GM12878 (cell line): ENCODE measurements around the gene EDN2.

Source experiments
- CTCF ChIP-seq, 3 experiments: IDR thresholded peaks in 2 of 3; conservative IDR thresholded peaks in 1 of 3; 2 replicates each; pipeline ENCODE4 v1.5.1; 2011; ENCODE audit warnings: low read depth in 3 of 3, low read length in 3 of 3, mild to moderate bottlenecking in 3 of 3, control low read depth in 2 of 3, moderate library complexity in 2 of 3, inconsistent platforms in 1 of 3, mixed read lengths in 1 of 3; ENCODE audit not compliant: control insufficient read depth in 2 of 3, insufficient read depth in 1 of 3; ENCODE audit errors: extremely low read depth in 1 of 3
- FOXK2 ChIP-seq: fragments of 450-650 bp; IDR thresholded peaks from 2 replicates; pipeline ENCODE4 v1.6.1; 2017; ENCODE audit warnings: mild to moderate bottlenecking, moderate library complexity
- POLR2A ChIP-seq: IDR thresholded peaks from 2 replicates; pipeline ENCODE4 v1.6.1; 2011; ENCODE audit warnings: low read depth, mild to moderate bottlenecking, low read length
- SIX5 ChIP-seq: IDR thresholded peaks from 2 replicates; pipeline ENCODE4 v1.6.1; 2011; ENCODE audit warnings: mild to moderate bottlenecking, low read depth, low read length, moderate library complexity; ENCODE audit not compliant: severe bottlenecking
- SREBF2 ChIP-seq: IDR thresholded peaks from 2 replicates; pipeline ENCODE4 v1.6.1; 2012; ENCODE audit warnings: mild to moderate bottlenecking, low read length
- SUZ12 ChIP-seq: fragments of 200-600 bp; sonication (generic); IDR thresholded peaks from one replicate; pipeline ENCODE4 v1.6.1; 2018; ENCODE audit warnings: antibody characterized with exemption, mild to moderate bottlenecking; ENCODE audit not compliant: unreplicated experiment
- ZNF274 ChIP-seq: IDR thresholded peaks from one replicate; pipeline ENCODE4 v1.8.0; 2011; ENCODE audit not compliant: insufficient read length, insufficient read depth

GRCh38 chr1:41446851-41447610, 37.5 kb downstream of the EDN2 start:
- TF ChIP-seq POLR2A (no peak), ZNF274 (no peak), SREBF2 (no peak), CTCF (IDR thresholded peaks at IDR 0.05 in 2 of 3, conservative IDR thresholded peaks at IDR 0.05 in 1 of 3; ENCODE audit: control insufficient read depth in 2 of 3, extremely low read depth in 1 of 3, insufficient read depth in 1 of 3, low read depth in 3 of 3, low read length in 3 of 3) (no peak), SUZ12 (no peak), FOXK2 (no peak), SIX5 (no peak)
